Astrocyte (in vitro differentiated cells and primary cell): ENCODE measurements around the gene NKIRAS1. TPM values are rescaled to one million over a fixed set of nuclear protein-coding genes. Genes with fewer than 3 reads are reported as not detected.

Experiments
- DNase-seq: peaks from one replicate; pipeline ENCODE4 v3.0.0-alpha.2; 2010; ENCODE audit warnings: low read depth
- FAIRE-seq: peaks from 2 replicates; lab custom pipeline; 2011; peaks lifted over from hg19 to GRCh38; lab: Jason Lieb, UNC
- H2AFZ ChIP-seq: 2 replicates; pipeline ENCODE4 v1.6.0; 2012; ENCODE audit warnings: low read depth, low read length, inconsistent platforms
- H3K27ac ChIP-seq: 2 replicates; pipeline ENCODE4 v1.5.1; 2011; ENCODE audit warnings: low read depth, low read length, inconsistent platforms
- H3K27me3 ChIP-seq: 2 replicates; pipeline ENCODE4 v1.6.0; 2011; ENCODE audit warnings: low read length, inconsistent platforms; ENCODE audit not compliant: insufficient read depth
- H3K36me3 ChIP-seq: 2 replicates; pipeline ENCODE4 v1.5.1; 2011; ENCODE audit warnings: low read length, inconsistent platforms; ENCODE audit not compliant: insufficient read depth
- H3K4me1 ChIP-seq: 2 replicates; pipeline ENCODE4 v1.5.1; 2011; ENCODE audit warnings: low read length, inconsistent platforms; ENCODE audit not compliant: insufficient read depth
- H3K4me2 ChIP-seq: 2 replicates; pipeline ENCODE4 v1.6.0; 2012; ENCODE audit warnings: low read length, inconsistent platforms
- H3K4me3 ChIP-seq: 2 replicates; pipeline ENCODE4 v1.5.1; 2011; ENCODE audit warnings: low read depth, mild to moderate bottlenecking, low read length, inconsistent platforms; ENCODE audit not compliant: insufficient read depth
- H3K79me2 ChIP-seq: 2 replicates; pipeline ENCODE4 v1.6.0; 2012; ENCODE audit warnings: mild to moderate bottlenecking, low read length, inconsistent platforms; ENCODE audit not compliant: insufficient read depth
- H3K9ac ChIP-seq: 2 replicates; pipeline ENCODE4 v1.6.0; 2012; ENCODE audit warnings: mild to moderate bottlenecking, low read length, inconsistent platforms
- H3K9me3 ChIP-seq: 2 replicates; pipeline ENCODE4 v1.5.1; 2012; ENCODE audit warnings: low read depth, mild to moderate bottlenecking, low read length, inconsistent platforms; ENCODE audit not compliant: insufficient read depth
- H4K20me1 ChIP-seq: 2 replicates; pipeline ENCODE4 v1.6.0; 2012; ENCODE audit warnings: low read length, inconsistent platforms; ENCODE audit not compliant: insufficient read depth
- H3K27ac Mint-ChIP-seq: one replicate; pipeline ENCODE4 v1.8.0; 2021; ENCODE audit warnings: mild to moderate bottlenecking, mixed read lengths; ENCODE audit not compliant: unreplicated experiment
- H3K27me3 Mint-ChIP-seq: one replicate; pipeline ENCODE4 v1.8.0; 2021; ENCODE audit warnings: low read depth, mixed read lengths; ENCODE audit not compliant: unreplicated experiment
- H3K36me3 Mint-ChIP-seq: one replicate; pipeline ENCODE4 v1.8.0; 2021; ENCODE audit warnings: low read depth, mixed read lengths; ENCODE audit not compliant: unreplicated experiment
- H3K4me1 Mint-ChIP-seq: one replicate; pipeline ENCODE4 v1.8.0; 2021; ENCODE audit warnings: low read depth, mixed read lengths; ENCODE audit not compliant: unreplicated experiment
- H3K4me3 Mint-ChIP-seq: one replicate; pipeline ENCODE4 v1.8.0; 2021; ENCODE audit warnings: mild to moderate bottlenecking, moderate library complexity, mixed read lengths; ENCODE audit not compliant: unreplicated experiment
- H3K9me3 Mint-ChIP-seq: one replicate; pipeline ENCODE4 v1.8.0; 2021; ENCODE audit warnings: mild to moderate bottlenecking, mixed read lengths; ENCODE audit not compliant: unreplicated experiment
- EZH2 ChIP-seq: IDR thresholded peaks from 2 replicates; pipeline ENCODE4 v1.6.1; 2012; ENCODE audit warnings: mild to moderate bottlenecking, low read length, inconsistent platforms; ENCODE audit not compliant: insufficient read depth
- total RNA-seq: library from RNA; stranded (reverse); gene quantifications from 2 replicates; pipeline ENCODE4 v1.2.1, GENCODE V29; 2021
- TF ChIP-seq, protein P1 (sequence below): IDR thresholded peaks from 2 replicates; pipeline ENCODE4 v1.5.1; 2011; ENCODE audit warnings: low read depth, mild to moderate bottlenecking, inconsistent platforms, low read length, moderate library complexity; ENCODE audit not compliant: insufficient read depth

The NKIRAS1 gene
- total RNA-seq, 1 donor from 2014 or later, result 11.0 TPM

DNA sequence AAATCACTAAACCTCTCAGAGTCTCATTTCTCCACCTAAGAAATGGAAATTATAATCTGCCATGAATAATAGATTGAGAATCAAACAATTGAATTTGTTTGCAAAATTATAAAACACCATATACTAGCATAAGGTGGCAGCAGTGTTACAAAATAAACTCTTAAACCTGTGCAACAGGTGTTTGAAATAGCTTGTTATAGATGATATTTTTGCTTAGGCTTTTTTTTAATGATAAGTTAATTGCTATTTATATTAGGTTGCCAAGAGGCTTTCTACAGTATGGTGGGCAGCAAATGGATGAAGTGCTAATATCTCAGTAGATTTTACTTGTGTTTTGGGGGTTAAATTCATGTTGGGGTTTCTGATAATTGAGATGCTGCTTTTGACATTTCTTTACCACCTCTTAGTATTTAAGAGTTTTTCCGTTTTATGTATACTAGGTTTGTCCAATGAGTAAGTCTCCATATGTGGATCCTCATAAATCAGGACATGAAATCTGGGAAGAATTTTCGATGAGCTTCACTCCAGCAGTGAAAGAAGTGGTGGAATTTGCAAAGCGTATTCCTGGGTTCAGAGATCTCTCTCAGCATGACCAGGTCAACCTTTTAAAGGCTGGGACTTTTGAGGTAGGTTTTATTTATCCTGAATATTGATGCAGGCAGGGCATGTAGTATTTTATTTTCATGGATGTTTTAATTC, 47.9 kb upstream of the NKIRAS1 start:
- Histone ChIP-seq H3K27me3 (no peaks in the 10 kb centered on the region), H3K4me3 (no peak overlapping the region), H4K20me1 (no peaks in the 10 kb centered on the region), H3K4me2 (no peak overlapping the region), H3K4me1 (peaks cover 1% of the 10 kb centered on the region), H3K79me2 (no peaks in the 10 kb centered on the region), H3K9ac (no peak overlapping the region), H3K27ac (no peak overlapping the region), H3K36me3 (peaks cover 5% of the 10 kb centered on the region), H2AFZ (no peak overlapping the region), H3K9me3 (no peaks in the 10 kb centered on the region)
- H3K36me3 Mint-ChIP-seq, result peaks cover 10% of the 10 kb centered on the region
- H3K9me3 Mint-ChIP-seq, result no peaks in the 10 kb centered on the region
- no peak overlapping the region for H3K27ac Mint-ChIP-seq
- no peaks in the 10 kb centered on the region for H3K27me3 Mint-ChIP-seq
- FAIRE-seq (no peak), DNase-seq (no peak)
- no peak for TF ChIP-seq EZH2
- TF ChIP-seq, protein P1, sequence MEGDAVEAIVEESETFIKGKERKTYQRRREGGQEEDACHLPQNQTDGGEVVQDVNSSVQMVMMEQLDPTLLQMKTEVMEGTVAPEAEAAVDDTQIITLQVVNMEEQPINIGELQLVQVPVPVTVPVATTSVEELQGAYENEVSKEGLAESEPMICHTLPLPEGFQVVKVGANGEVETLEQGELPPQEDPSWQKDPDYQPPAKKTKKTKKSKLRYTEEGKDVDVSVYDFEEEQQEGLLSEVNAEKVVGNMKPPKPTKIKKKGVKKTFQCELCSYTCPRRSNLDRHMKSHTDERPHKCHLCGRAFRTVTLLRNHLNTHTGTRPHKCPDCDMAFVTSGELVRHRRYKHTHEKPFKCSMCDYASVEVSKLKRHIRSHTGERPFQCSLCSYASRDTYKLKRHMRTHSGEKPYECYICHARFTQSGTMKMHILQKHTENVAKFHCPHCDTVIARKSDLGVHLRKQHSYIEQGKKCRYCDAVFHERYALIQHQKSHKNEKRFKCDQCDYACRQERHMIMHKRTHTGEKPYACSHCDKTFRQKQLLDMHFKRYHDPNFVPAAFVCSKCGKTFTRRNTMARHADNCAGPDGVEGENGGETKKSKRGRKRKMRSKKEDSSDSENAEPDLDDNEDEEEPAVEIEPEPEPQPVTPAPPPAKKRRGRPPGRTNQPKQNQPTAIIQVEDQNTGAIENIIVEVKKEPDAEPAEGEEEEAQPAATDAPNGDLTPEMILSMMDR, result no peak
- peaks cover 20% of the 10 kb centered on the region for H3K4me1 Mint-ChIP-seq
- no peak overlapping the region for H3K4me3 Mint-ChIP-seq

DNA sequence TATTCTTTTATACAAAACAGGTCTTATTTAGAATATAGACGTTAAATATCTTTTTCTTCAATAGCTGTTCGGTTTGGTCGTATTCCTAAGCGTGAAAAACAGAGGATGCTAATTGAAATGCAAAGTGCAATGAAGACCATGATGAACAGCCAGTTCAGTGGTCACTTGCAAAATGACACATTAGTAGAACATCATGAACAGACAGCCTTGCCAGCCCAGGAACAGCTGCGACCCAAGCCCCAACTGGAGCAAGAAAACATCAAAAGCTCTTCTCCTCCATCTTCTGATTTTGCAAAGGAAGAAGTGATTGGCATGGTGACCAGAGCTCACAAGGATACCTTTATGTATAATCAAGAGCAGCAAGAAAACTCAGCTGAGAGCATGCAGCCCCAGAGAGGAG, 45.1 kb upstream of the NKIRAS1 start:
- FAIRE-seq, result no peak
- H3K4me3 ChIP-seq, result no peak overlapping the region
- Mint-ChIP-seq H3K9me3 (no peaks in the 10 kb centered on the region), H3K27me3 (no peaks in the 10 kb centered on the region), H3K27ac (no peak overlapping the region), H3K36me3 (peaks cover 10% of the 10 kb centered on the region), H3K4me3 (no peak overlapping the region), H3K4me1 (peaks cover 29% of the 10 kb centered on the region)
- no peaks in the 10 kb centered on the region for H3K9me3 ChIP-seq
- H3K9ac ChIP-seq, result no peak overlapping the region
- no peak overlapping the region for H2AFZ ChIP-seq
- H4K20me1 ChIP-seq, result peaks cover 5% of the 10 kb centered on the region
- H3K27ac ChIP-seq, result no peak overlapping the region
- no peak for TF ChIP-seq EZH2
- TF ChIP-seq, protein P1, result no peak
- peaks cover 5% of the 10 kb centered on the region for H3K36me3 ChIP-seq
- no peak for DNase-seq
- H3K79me2 ChIP-seq, result no peaks in the 10 kb centered on the region
- H3K27me3 ChIP-seq, result no peaks in the 10 kb centered on the region
- H3K4me1 ChIP-seq, result peaks cover 8% of the 10 kb centered on the region
- no peak overlapping the region for H3K4me2 ChIP-seq

DNA sequence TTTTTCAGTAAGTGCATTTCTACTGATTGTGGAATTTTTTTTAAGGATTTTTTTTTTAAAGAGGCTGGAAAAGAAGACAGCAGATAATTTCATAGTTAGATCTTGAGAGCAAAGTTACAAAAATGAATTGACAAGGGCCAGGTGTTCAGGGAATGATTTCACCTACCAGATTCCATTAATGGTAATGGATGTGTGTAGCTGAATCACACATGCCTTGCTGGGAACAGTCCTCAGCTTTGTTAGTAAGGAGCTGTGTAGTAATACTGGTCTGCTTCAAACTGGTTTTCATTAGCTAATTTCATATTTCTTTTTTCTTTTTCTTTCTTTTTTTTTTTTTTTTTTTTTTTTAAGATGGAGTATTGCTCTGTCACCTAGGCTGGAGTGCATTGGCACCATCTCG, 44.3 kb upstream of the NKIRAS1 start:
- FAIRE-seq, result no peak
- DNase-seq, result no peak
- H3K9ac ChIP-seq, result no peak overlapping the region
- no peaks in the 10 kb centered on the region for H3K9me3 Mint-ChIP-seq
- no peak overlapping the region for H3K4me3 Mint-ChIP-seq
- peak overlapping the region; percentile 12 for H3K27ac Mint-ChIP-seq
- peaks cover 8% of the 10 kb centered on the region for H3K36me3 ChIP-seq
- no peak overlapping the region for H3K4me3 ChIP-seq
- peaks cover 8% of the 10 kb centered on the region for H3K4me1 ChIP-seq
- H3K36me3 Mint-ChIP-seq, result peaks cover 10% of the 10 kb centered on the region
- no peak overlapping the region for H3K4me2 ChIP-seq
- H3K79me2 ChIP-seq, result no peaks in the 10 kb centered on the region
- no peak for TF ChIP-seq EZH2
- TF ChIP-seq, protein P1, result no peak
- H2AFZ ChIP-seq, result no peak overlapping the region
- no peaks in the 10 kb centered on the region for H3K27me3 ChIP-seq
- H3K4me1 Mint-ChIP-seq, result peaks cover 29% of the 10 kb centered on the region
- no peak overlapping the region for H3K27ac ChIP-seq
- H4K20me1 ChIP-seq, result peaks cover 5% of the 10 kb centered on the region
- H3K27me3 Mint-ChIP-seq, result no peaks in the 10 kb centered on the region
- H3K9me3 ChIP-seq, result no peaks in the 10 kb centered on the region
